Caco-2 (cell line): ENCODE measurements around the gene SRA1. TPM values are rescaled to one million over a fixed set of nuclear protein-coding genes. Genes with fewer than 3 reads are reported as not detected.

Experiments used
- Bru-seq: library from RNA; stranded (reverse); fragments of 400-500 nt; gene quantifications from one replicate; lab custom pipeline; 2021; lab: Mats Ljungman, UMichigan
- BruChase-seq, 2 experiments: library from RNA; stranded (reverse); fragments of 400-500 nt; gene quantifications; one replicate each; lab custom pipeline; 2021; lab: Mats Ljungman, UMichigan
- BruUV-seq: library from RNA; stranded (reverse); fragments of 400-500 nt; replicated peaks from 2 replicates; lab custom pipeline; 2021; lab: Mats Ljungman, UMichigan
- CTCF ChIA-PET: fragments of 300-600 bp; sonication (Branson Sonifier 250); formaldehyde crosslinking; loops from one replicate; lab custom pipeline; 2022; ENCODE audit warnings: antibody characterized with exemption; lab: Charles Lee
- POLR2A ChIA-PET: fragments of 300-600 bp; sonication (Branson Sonifier 250); formaldehyde crosslinking; loops from one replicate; lab custom pipeline; 2022; ENCODE audit warnings: antibody characterized with exemption; lab: Charles Lee
- DNase-seq, 2 experiments: peaks; one replicate each; pipeline versions ENCODE4 v3.0.0 to v3.0.0-alpha.2; 2020 to 2022
- H3K27me3 ChIP-seq: replicated peaks from 2 replicates; pipeline ENCODE4 v1.6.0; 2011; ENCODE audit warnings: low read length; ENCODE audit not compliant: control insufficient read depth, insufficient read depth
- H3K36me3 ChIP-seq: 2 replicates; pipeline ENCODE4 v1.5.1; 2011; ENCODE audit warnings: low read length; ENCODE audit not compliant: control insufficient read depth, insufficient read depth
- H3K4me1 ChIP-seq: fragments of 250-450 bp; sonication (Bioruptor Pico); 2 replicates; pipeline ENCODE4 v1.5.1; 2020; ENCODE audit warnings: mild to moderate bottlenecking
- H3K4me3 ChIP-seq: 2 replicates; pipeline ENCODE4 v1.5.1; 2011; ENCODE audit warnings: low read depth, mild to moderate bottlenecking, control low read depth, low read length
- H3K9me3 ChIP-seq: fragments of 250-450 bp; sonication (Bioruptor Pico); 2 replicates; pipeline ENCODE4 v1.5.1; 2020; ENCODE audit warnings: mild to moderate bottlenecking, moderate library complexity
- H3K27ac Mint-ChIP-seq: one replicate; pipeline ENCODE4 v1.8.0; 2022; ENCODE audit warnings: mixed read lengths; ENCODE audit not compliant: unreplicated experiment
- H3K27me3 Mint-ChIP-seq: one replicate; pipeline ENCODE4 v1.8.0; 2022; ENCODE audit warnings: mixed read lengths; ENCODE audit not compliant: insufficient read depth, unreplicated experiment
- H3K36me3 Mint-ChIP-seq: one replicate; pipeline ENCODE4 v1.8.0; 2022; ENCODE audit warnings: mild to moderate bottlenecking, mixed read lengths; ENCODE audit not compliant: insufficient read depth, unreplicated experiment
- H3K4me1 Mint-ChIP-seq: one replicate; pipeline ENCODE4 v1.8.0; 2022; ENCODE audit warnings: low read depth, mixed read lengths; ENCODE audit not compliant: unreplicated experiment
- H3K4me3 Mint-ChIP-seq: one replicate; pipeline ENCODE4 v1.8.0; 2022; ENCODE audit warnings: mild to moderate bottlenecking, moderate library complexity, mixed read lengths; ENCODE audit not compliant: unreplicated experiment
- H3K9me3 Mint-ChIP-seq: one replicate; pipeline ENCODE4 v1.8.0; 2022; ENCODE audit warnings: mixed read lengths; ENCODE audit not compliant: unreplicated experiment
- intact Hi-C: fragments of 100-400 bp; cut with micrococcal nuclease; formaldehyde crosslinking; loops from one replicate; pipeline ENCODE4 v1.10.0; 2022; ENCODE audit not compliant: unreplicated experiment
- long read RNA-seq: library from polyadenylated mRNA; stranded (forward); transcript quantifications from one replicate; pipeline ENCODE4 v2.0.0, GENCODE V29; 2022
- total RNA-seq: library from RNA; stranded (reverse); gene quantifications from 2 replicates; pipeline ENCODE4 v1.2.3, GENCODE V29; 2022
- TF ChIP-seq, protein P1 (sequence below), 2 experiments: fragments of 200-600 bp in 1 of 2; IDR thresholded peaks; 1 replicate in 1 of 2; 2 replicates in 1 of 2; pipeline versions ENCODE4 v1.5.1 to v1.8.0; 2011 to 2022; ENCODE audit warnings: antibody characterized with exemption in 1 of 2, control low read depth in 1 of 2, inconsistent platforms in 1 of 2, low read depth in 1 of 2, low read length in 1 of 2, mild to moderate bottlenecking in 1 of 2, moderate library complexity in 1 of 2; ENCODE audit not compliant: insufficient read depth in 1 of 2, severe bottlenecking in 1 of 2, unreplicated experiment in 1 of 2

SRA1 gene
- total RNA-seq (44.0 and 50.3 TPM in 2 replicates), Bru-seq, nascent RNA (percentile 90 among the genes with signal in this experiment), BruChase-seq, experiment 1, labeled RNA remaining after a 2-hour chase (percentile 86 among the genes with signal in this experiment), BruChase-seq, experiment 2, labeled RNA remaining after a 6-hour chase (percentile 85 among the genes with signal in this experiment)
- long read RNA-seq, transcript SRA1-205 (4 exons, 1,466 nt), result minor isoform, 44 of 239 reads
- long read RNA-seq, transcript SRA1-201 (5 exons, 2,107 nt), result major isoform, 187 of 239 reads
- long read RNA-seq, partial matches to known transcripts, result 2 of 239 reads
- long read RNA-seq, other reads (novel, unspliced or antisense), result 5 of 239 reads

DNA sequence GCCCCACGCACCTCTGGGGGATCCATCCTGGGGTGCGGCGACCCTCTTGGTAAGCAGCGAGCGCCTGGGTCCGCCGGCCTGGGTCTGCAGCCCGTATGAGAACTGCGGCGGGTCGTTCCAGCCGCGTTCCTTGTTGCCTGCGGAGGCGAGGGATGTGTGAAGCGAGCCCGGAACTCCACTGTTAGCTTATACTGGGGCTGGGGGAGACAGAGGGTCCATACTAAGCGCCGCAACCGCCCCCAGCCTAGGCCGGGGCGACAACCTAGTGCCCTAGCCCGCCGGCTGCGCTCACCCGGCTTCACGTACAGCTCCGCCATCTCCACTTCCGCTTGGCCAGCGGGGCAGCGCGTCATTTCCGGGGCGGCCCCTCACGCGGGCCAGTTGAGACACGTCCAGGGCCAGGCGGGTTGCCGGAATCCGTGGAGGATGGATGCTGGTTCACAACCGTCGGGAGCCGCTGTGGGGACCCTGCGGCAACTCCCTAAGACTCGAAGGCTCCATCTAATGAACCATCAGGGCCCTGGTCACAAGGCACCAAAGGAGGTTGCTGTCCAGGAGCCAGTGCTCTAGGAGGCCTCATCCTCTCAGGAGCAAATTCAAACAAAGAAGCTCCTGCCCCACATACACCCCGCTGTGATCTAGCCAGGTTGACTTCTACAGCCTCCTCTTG is at the start of gene SRA1:
SRA1 (minus strand) TSS at position 338 of the 670 bp plus-strand sequence; CDS start at position 317, 21 bp downstream.
- H3K4me3 Mint-ChIP-seq, result peak within 1 kb of the TSS; percentile 87
- Histone ChIP-seq H3K4me1 (peaks cover 14% of the 10 kb centered on the region; the same call in 1 of the 2 replicates), H3K27me3 (no peaks in the 10 kb centered on the region), H3K9me3 (no peaks in the 10 kb centered on the region), H3K4me3 (peak within 1 kb of the TSS; percentile 79), H3K36me3 (no peaks in the 10 kb centered on the region; the same call in 1 of the 2 replicates)
- peak; percentile 93 to 94 for DNase-seq
- TF ChIP-seq, protein P1, sequence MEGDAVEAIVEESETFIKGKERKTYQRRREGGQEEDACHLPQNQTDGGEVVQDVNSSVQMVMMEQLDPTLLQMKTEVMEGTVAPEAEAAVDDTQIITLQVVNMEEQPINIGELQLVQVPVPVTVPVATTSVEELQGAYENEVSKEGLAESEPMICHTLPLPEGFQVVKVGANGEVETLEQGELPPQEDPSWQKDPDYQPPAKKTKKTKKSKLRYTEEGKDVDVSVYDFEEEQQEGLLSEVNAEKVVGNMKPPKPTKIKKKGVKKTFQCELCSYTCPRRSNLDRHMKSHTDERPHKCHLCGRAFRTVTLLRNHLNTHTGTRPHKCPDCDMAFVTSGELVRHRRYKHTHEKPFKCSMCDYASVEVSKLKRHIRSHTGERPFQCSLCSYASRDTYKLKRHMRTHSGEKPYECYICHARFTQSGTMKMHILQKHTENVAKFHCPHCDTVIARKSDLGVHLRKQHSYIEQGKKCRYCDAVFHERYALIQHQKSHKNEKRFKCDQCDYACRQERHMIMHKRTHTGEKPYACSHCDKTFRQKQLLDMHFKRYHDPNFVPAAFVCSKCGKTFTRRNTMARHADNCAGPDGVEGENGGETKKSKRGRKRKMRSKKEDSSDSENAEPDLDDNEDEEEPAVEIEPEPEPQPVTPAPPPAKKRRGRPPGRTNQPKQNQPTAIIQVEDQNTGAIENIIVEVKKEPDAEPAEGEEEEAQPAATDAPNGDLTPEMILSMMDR (IDR thresholded peaks at IDR 0.05; ENCODE audit: insufficient read depth in 1 of 2, low read depth in 1 of 2, low read length in 1 of 2, severe bottlenecking in 1 of 2, unreplicated experiment in 1 of 2), result peak in 1 of 2 experiments; percentile 1
- peaks cover 56% of the 10 kb centered on the region for H3K36me3 Mint-ChIP-seq
- H3K4me1 Mint-ChIP-seq, result peaks cover 35% of the 10 kb centered on the region
- intact Hi-C loops, result loop anchor here (1.0 to 5.0 kb wide), 4 partner anchors 10 to 155 kb away; partner anchors contain the start of genes ANKHD1, EIF4EBP3, IK and NDUFA2
- ChIA-PET POLR2A (interaction anchor here (0.5 to 1.6 kb wide), 12 partner anchors 10 to 179 kb away, joined by 3 to 29 read pairs (median 4); partner anchors contain the start of genes CD14, EIF4EBP3, HARS1 and HARS2), CTCF (interaction anchor here (0.9 to 1.3 kb wide), 3 partner anchors 10 to 1007 kb away, joined by 3 to 10 read pairs (median 4); partner anchors contain the start of gene EIF4EBP3)
- peak within 1 kb of the TSS; percentile 91 for H3K27ac Mint-ChIP-seq
- no peaks in the 10 kb centered on the region for H3K9me3 Mint-ChIP-seq
- H3K27me3 Mint-ChIP-seq, result no peaks in the 10 kb centered on the region
- BruUV-seq, result no TSS peak

GRCh38 chr5:140607031-140607430 is 49.8 kb upstream of the SRA1 start:
- H3K27ac Mint-ChIP-seq, result no peak overlapping the region
- no peak for DNase-seq
- no peaks in the 10 kb centered on the region for H3K27me3 ChIP-seq
- H3K27me3 Mint-ChIP-seq, result no peaks in the 10 kb centered on the region
- peaks cover 9% of the 10 kb centered on the region for H3K9me3 Mint-ChIP-seq
- BruUV-seq, result no TSS peak
- intact Hi-C loops, result no loop called here
- H3K9me3 ChIP-seq, result peaks cover 7% of the 10 kb centered on the region; the same call in 1 of the 2 replicates
- peaks cover 2% of the 10 kb centered on the region for H3K36me3 Mint-ChIP-seq
- ChIA-PET POLR2A (interaction anchor here (0.5 kb wide), 1 partner anchor 19 kb away, joined by 4 read pairs; no protein-coding TSS in a partner anchor), CTCF (no interaction called here)
- H3K4me3 Mint-ChIP-seq, result no peak overlapping the region
- no peaks in the 10 kb centered on the region for H3K4me1 ChIP-seq
- H3K4me1 Mint-ChIP-seq, result no peaks in the 10 kb centered on the region
- H3K36me3 ChIP-seq, result no peaks in the 10 kb centered on the region
- TF ChIP-seq, protein P1 (IDR thresholded peaks at IDR 0.05; ENCODE audit: insufficient read depth in 1 of 2, low read depth in 1 of 2, low read length in 1 of 2, severe bottlenecking in 1 of 2, unreplicated experiment in 1 of 2), result no peak
- no peak overlapping the region for H3K4me3 ChIP-seq

GRCh38 chr5:140605879-140606278 is 48.6 kb upstream of the SRA1 start:
- Histone ChIP-seq H3K4me1 (no peaks in the 10 kb centered on the region), H3K36me3 (no peaks in the 10 kb centered on the region), H3K4me3 (no peak overlapping the region), H3K27me3 (no peaks in the 10 kb centered on the region), H3K9me3 (peaks cover 6% of the 10 kb centered on the region; the same call in 1 of the 2 replicates)
- peaks cover 4% of the 10 kb centered on the region for H3K36me3 Mint-ChIP-seq
- intact Hi-C loops, result no loop called here
- no peak for DNase-seq
- H3K27ac Mint-ChIP-seq, result no peak overlapping the region
- no TSS peak for BruUV-seq
- ChIA-PET POLR2A (no interaction called here), CTCF (no interaction called here)
- no peaks in the 10 kb centered on the region for H3K4me1 Mint-ChIP-seq
- TF ChIP-seq, protein P1 (IDR thresholded peaks at IDR 0.05; ENCODE audit: insufficient read depth in 1 of 2, low read depth in 1 of 2, low read length in 1 of 2, severe bottlenecking in 1 of 2, unreplicated experiment in 1 of 2), result no peak
- peaks cover 9% of the 10 kb centered on the region for H3K9me3 Mint-ChIP-seq
- no peaks in the 10 kb centered on the region for H3K27me3 Mint-ChIP-seq
- no peak overlapping the region for H3K4me3 Mint-ChIP-seq
